Stimulated activated memory B cell treated with anti-CD40 and anti-IgM and Interleukin-4, amounts not matched to agents 10 μg/mL and 1 μg/mL and 100 μg/mL, for 72 hours (primary cell): Measurements from ENCODE around the gene CNN3.

Experiments
- ATAC-seq: fragments of 150-1000 bp; cut with Tn5 transposase; 2 replicates; pipeline ENCODE4 v1.10.0; 2021
- H3K27ac Mint-ChIP-seq: one replicate; pipeline ENCODE4 v1.8.0; 2022; ENCODE audit warnings: mild to moderate bottlenecking, mixed read lengths
- H3K27me3 Mint-ChIP-seq: one replicate; pipeline ENCODE4 v1.8.0; 2022; ENCODE audit warnings: mixed read lengths
- H3K36me3 Mint-ChIP-seq: one replicate; pipeline ENCODE4 v1.8.0; 2022; ENCODE audit warnings: mixed read lengths
- H3K4me1 Mint-ChIP-seq: one replicate; pipeline ENCODE4 v1.8.0; 2022; ENCODE audit warnings: mixed read lengths
- H3K4me3 Mint-ChIP-seq: one replicate; pipeline ENCODE4 v1.8.0; 2022; ENCODE audit warnings: mild to moderate bottlenecking, moderate library complexity, mixed read lengths
- H3K9me3 Mint-ChIP-seq: one replicate; pipeline ENCODE4 v1.8.0; 2022; ENCODE audit warnings: mixed read lengths

Gene CNN3

GRCh38 chr1:94920061-94920460, 6.8 kb downstream of the CNN3 start:
- peaks cover 39% of the 10 kb centered on the region for H3K27me3 Mint-ChIP-seq
- H3K27ac Mint-ChIP-seq: no peak overlapping the region
- H3K4me3 Mint-ChIP-seq: no peak overlapping the region
- ATAC-seq: no peak
- H3K4me1 Mint-ChIP-seq: peaks cover 9% of the 10 kb centered on the region
- H3K36me3 Mint-ChIP-seq: no peaks in the 10 kb centered on the region
- H3K9me3 Mint-ChIP-seq: no peaks in the 10 kb centered on the region

- Mint-ChIP-seq H3K9me3 (no peaks in the 10 kb centered on the region), H3K4me1 (peaks cover 5% of the 10 kb centered on the region), H3K27me3 (peaks cover 32% of the 10 kb centered on the region), H3K4me3 (no peak overlapping the region), H3K36me3 (no peaks in the 10 kb centered on the region), H3K27ac (no peak overlapping the region)
- no peak for ATAC-seq
Measured at GRCh38 chr1:94919241-94920030, 7.5 kb downstream of the CNN3 start.

- Mint-ChIP-seq H3K27ac (no peak overlapping the region), H3K9me3 (no peaks in the 10 kb centered on the region), H3K4me1 (no peaks in the 10 kb centered on the region), H3K4me3 (no peak overlapping the region), H3K36me3 (no peaks in the 10 kb centered on the region), H3K27me3 (peaks cover 19% of the 10 kb centered on the region)
- no peak for ATAC-seq
Measured at GRCh38 chr1:94917251-94917650, 9.7 kb downstream of the CNN3 start.

DNA sequence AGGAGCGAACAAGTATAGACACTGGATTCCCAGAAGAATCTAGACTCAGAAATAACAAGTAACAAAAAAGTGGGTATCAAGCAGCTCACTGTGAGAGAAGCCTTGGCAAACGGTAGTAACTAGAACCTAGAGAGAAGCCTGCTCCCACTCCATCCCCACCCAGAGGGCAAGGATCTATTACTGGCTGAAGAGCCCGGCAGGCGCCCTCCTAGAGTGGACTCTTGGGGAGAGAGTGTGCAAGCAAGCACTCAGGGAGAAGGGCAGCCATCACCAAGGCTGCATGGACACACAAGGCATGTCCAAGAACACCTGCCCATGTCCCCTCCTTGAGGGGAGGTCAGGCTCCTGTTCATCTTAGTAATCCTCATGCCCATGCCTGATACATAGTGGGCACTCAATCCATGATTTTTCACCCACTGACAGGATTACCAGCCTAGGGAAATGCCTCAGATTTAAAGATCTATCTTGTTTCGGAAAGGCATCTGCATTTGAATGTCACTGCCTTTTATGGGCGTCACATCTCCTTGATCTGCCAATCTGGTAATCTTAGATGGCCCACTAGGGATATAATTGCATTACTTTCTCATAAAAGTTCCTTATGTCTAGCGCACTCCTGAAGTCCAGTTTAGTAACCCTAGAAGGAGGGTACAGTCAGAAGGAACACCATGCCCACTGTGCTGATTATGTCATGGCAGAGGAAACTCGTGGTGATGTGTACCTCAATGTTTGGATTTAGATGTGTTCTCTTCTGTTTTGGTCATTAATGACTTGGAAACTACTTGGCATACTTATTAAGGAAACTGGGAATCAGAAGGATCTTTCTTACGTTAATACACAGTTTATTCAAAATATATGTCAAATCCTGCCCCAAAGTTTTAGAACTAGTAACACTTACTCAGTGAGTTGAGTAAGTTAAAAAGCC, 14.4 kb downstream of the CNN3 start:
- Mint-ChIP-seq H3K36me3 (no peaks in the 10 kb centered on the region), H3K27me3 (peaks cover 44% of the 10 kb centered on the region), H3K4me1 (no peaks in the 10 kb centered on the region), H3K4me3 (no peak overlapping the region), H3K27ac (no peak overlapping the region), H3K9me3 (no peaks in the 10 kb centered on the region)
- no peak for ATAC-seq

- no peak for ATAC-seq
- no peak overlapping the region for H3K4me3 Mint-ChIP-seq
- no peak overlapping the region for H3K27ac Mint-ChIP-seq
- peaks cover 26% of the 10 kb centered on the region for H3K27me3 Mint-ChIP-seq
- H3K4me1 Mint-ChIP-seq: no peaks in the 10 kb centered on the region
- H3K36me3 Mint-ChIP-seq: no peaks in the 10 kb centered on the region
- no peaks in the 10 kb centered on the region for H3K9me3 Mint-ChIP-seq
Measured at GRCh38 chr1:94909486-94909885, 17.4 kb downstream of the CNN3 start.

- Mint-ChIP-seq H3K4me1 (no peaks in the 10 kb centered on the region), H3K4me3 (no peak overlapping the region), H3K27me3 (peaks cover 26% of the 10 kb centered on the region), H3K36me3 (no peaks in the 10 kb centered on the region), H3K9me3 (no peaks in the 10 kb centered on the region), H3K27ac (no peak overlapping the region)
- ATAC-seq: no peak
Measured at GRCh38 chr1:94908965-94909364, 17.9 kb downstream of the CNN3 start.

- no peak for ATAC-seq
- no peaks in the 10 kb centered on the region for H3K4me1 Mint-ChIP-seq
- H3K9me3 Mint-ChIP-seq: no peaks in the 10 kb centered on the region
- no peaks in the 10 kb centered on the region for H3K36me3 Mint-ChIP-seq
- H3K4me3 Mint-ChIP-seq: no peak overlapping the region
- H3K27ac Mint-ChIP-seq: no peak overlapping the region
- H3K27me3 Mint-ChIP-seq: peaks cover 26% of the 10 kb centered on the region
Measured at GRCh38 chr1:94908190-94908589, 18.7 kb downstream of the CNN3 start.

- Mint-ChIP-seq H3K27ac (no peak overlapping the region), H3K4me3 (no peak overlapping the region), H3K4me1 (no peaks in the 10 kb centered on the region), H3K27me3 (peaks cover 26% of the 10 kb centered on the region), H3K9me3 (no peaks in the 10 kb centered on the region), H3K36me3 (no peaks in the 10 kb centered on the region)
- no peak for ATAC-seq
Measured at GRCh38 chr1:94907136-94907535, 19.8 kb downstream of the CNN3 start.

GRCh38 chr1:94906382-94906781, 20.5 kb downstream of the CNN3 start:
- no peaks in the 10 kb centered on the region for H3K36me3 Mint-ChIP-seq
- H3K27ac Mint-ChIP-seq: no peak overlapping the region
- H3K4me3 Mint-ChIP-seq: no peak overlapping the region
- peaks cover 26% of the 10 kb centered on the region for H3K27me3 Mint-ChIP-seq
- no peak for ATAC-seq
- no peaks in the 10 kb centered on the region for H3K4me1 Mint-ChIP-seq
- H3K9me3 Mint-ChIP-seq: no peaks in the 10 kb centered on the region

GRCh38 chr1:94905207-94905606, 21.7 kb downstream of the CNN3 start:
- Mint-ChIP-seq H3K36me3 (no peaks in the 10 kb centered on the region), H3K27ac (no peak overlapping the region), H3K4me1 (no peaks in the 10 kb centered on the region), H3K9me3 (no peaks in the 10 kb centered on the region), H3K4me3 (no peak overlapping the region), H3K27me3 (peaks cover 16% of the 10 kb centered on the region)
- ATAC-seq: no peak

DNA sequence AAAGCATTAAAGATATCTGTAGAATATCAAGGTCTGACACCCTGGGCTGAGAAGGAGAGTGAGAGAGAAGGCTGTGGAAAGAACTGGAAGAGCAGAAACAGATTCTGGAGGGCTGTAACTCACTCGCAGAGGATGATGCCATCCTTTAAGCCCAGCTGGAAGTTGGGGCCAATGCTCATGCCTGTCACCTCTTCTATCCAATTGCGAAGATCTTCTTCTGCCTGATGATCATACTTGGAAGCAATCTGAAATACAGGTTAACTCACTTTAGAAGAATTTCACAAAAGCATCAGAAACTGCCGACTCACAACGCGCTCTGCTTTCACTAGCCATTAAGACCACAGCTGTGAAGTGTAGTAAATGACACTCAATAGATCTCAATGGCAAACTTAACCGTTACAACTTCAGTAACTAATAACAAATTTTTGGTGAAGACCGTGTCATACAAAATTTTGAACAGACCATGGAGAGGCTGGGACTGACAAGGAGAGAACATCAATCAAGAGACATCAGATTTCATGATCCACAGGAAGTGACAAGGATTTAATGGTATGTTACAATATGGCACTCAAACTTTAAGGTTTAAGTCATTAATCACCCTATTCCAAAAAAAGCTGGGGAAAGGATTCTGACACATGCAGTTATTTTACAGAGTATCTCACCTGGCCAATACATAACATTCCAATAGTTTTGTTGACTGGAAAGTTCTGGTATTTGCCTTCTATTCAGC, 23.5 kb downstream of the CNN3 start:
- peaks cover 10% of the 10 kb centered on the region for H3K27me3 Mint-ChIP-seq
- ATAC-seq: no peak
- H3K27ac Mint-ChIP-seq: no peak overlapping the region

DNA sequence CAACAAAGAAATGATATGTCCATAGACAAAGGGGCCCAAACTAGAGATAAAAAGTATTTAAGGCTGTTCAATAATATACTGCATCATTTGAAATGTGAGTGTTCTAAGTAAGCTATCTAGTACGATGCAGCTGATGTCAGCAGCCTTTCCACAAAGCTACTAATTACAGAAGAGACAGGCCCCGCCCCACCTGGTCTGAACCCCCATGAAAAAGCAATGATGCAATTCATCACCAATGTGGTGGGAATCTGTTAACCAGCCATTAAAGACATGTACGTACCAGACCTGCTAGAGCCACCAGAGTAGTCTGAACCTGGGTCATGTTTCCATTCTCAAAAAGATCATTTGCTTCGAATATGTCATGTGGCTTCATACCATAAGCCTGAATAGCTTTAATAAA, 25.1 kb downstream of the CNN3 start:
- no peak for ATAC-seq
- no peaks in the 10 kb centered on the region for H3K27me3 Mint-ChIP-seq
- H3K36me3 Mint-ChIP-seq: no peaks in the 10 kb centered on the region
- no peaks in the 10 kb centered on the region for H3K9me3 Mint-ChIP-seq
- no peak overlapping the region for H3K27ac Mint-ChIP-seq
- H3K4me3 Mint-ChIP-seq: no peak overlapping the region
- H3K4me1 Mint-ChIP-seq: no peaks in the 10 kb centered on the region

More for the DNA sequence above, 23.5 kb downstream of the CNN3 start:
- Mint-ChIP-seq H3K9me3 (no peaks in the 10 kb centered on the region), H3K4me3 (no peak overlapping the region), H3K4me1 (no peaks in the 10 kb centered on the region), H3K36me3 (no peaks in the 10 kb centered on the region)

- no peak for ATAC-seq
- Mint-ChIP-seq H3K9me3 (no peaks in the 10 kb centered on the region), H3K36me3 (no peaks in the 10 kb centered on the region), H3K27me3 (no peaks in the 10 kb centered on the region), H3K4me3 (no peak overlapping the region), H3K4me1 (no peaks in the 10 kb centered on the region), H3K27ac (no peak overlapping the region)
Measured at GRCh38 chr1:94899756-94900155, 27.2 kb downstream of the CNN3 start.

DNA sequence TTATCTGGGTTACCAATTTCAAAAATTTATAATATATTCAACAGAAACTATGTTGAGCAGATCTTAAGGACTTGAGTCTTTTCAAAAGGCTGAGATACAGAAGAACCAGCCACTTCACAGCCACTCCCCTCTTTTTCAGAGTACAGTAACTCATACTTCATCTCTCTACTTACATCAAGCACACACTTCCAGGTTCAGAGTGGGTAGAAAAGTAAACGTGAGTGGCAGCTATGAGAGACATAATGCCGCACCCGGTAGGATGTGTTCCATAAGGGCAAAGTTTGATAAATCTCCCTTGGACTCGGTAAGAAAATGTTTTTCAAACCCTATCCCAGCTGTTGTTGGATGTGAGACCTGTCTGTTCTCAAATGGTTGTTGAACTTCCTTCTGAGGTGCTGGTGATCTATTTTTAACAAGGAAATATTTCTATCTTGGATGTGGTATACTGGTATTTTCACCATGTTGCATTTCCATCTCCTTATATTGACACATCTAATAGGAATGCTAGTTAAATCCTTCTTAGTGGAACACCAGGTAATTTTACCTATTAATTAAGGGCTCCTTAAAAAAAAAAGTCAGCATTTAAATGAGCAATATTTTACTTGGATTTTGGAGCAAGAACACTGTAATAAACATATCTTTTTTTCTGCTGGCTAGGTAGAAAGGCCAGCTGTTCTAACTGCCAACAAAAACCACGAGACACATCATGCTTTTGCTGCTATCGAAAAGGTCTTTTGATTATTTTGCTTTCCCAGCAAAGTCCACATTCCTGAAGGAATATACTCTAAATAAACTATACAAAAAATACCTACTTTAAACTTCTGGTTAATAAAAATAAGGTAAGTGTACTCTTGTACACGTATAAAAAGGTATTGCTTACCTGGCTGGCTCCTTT, 28.2 kb downstream of the CNN3 start:
- no peak overlapping the region for H3K27ac Mint-ChIP-seq
- no peaks in the 10 kb centered on the region for H3K9me3 Mint-ChIP-seq
- no peaks in the 10 kb centered on the region for H3K4me1 Mint-ChIP-seq
- H3K4me3 Mint-ChIP-seq: no peak overlapping the region
- no peak for ATAC-seq
- H3K27me3 Mint-ChIP-seq: no peaks in the 10 kb centered on the region
- H3K36me3 Mint-ChIP-seq: no peaks in the 10 kb centered on the region
